ENCODE data around the gene GADD45B.
"Not testable (repeated sequence)": the region's sequence is repeated elsewhere in the genome, so short reads cannot be mapped to it uniquely, and the experiment has no call there.

GADD45B gene

GRCh38 chr19:2511570-2511969, 35.6 kb downstream of the GADD45B start:
- in situ Hi-C loops (cut with MboI; ENCODE audit: low sequenced_read_pairs): no loop called here

- in situ Hi-C loops (cut with MboI; ENCODE audit: low sequenced_read_pairs): no loop called here
Measured at GRCh38 chr19:2511991-2512390, 36.1 kb downstream of the GADD45B start.

- in situ Hi-C loops (cut with MboI; ENCODE audit: low sequenced_read_pairs): no loop called here
Measured at GRCh38 chr19:2512523-2513431, 36.9 kb downstream of the GADD45B start.

GRCh38 chr19:2514981-2515518, 39.1 kb downstream of the GADD45B start:
- in situ Hi-C loops (cut with MboI; ENCODE audit: low sequenced_read_pairs): no loop called here

- in situ Hi-C loops (cut with MboI; ENCODE audit: low sequenced_read_pairs): no loop called here
Measured at GRCh38 chr19:2516727-2517126, 40.8 kb downstream of the GADD45B start.

- in situ Hi-C loops (cut with MboI; ENCODE audit: low sequenced_read_pairs): no loop called here
Measured at GRCh38 chr19:2517881-2518601, 42.1 kb downstream of the GADD45B start.

- in situ Hi-C loops (cut with MboI; ENCODE audit: low sequenced_read_pairs): not testable (repeated sequence)
Measured at GRCh38 chr19:2518856-2519255, 42.9 kb downstream of the GADD45B start.

GRCh38 chr19:2519482-2519881, 43.6 kb downstream of the GADD45B start:
- in situ Hi-C loops (cut with MboI; ENCODE audit: low sequenced_read_pairs): no loop called here

- in situ Hi-C loops (cut with MboI; ENCODE audit: low sequenced_read_pairs): no loop called here
Measured at GRCh38 chr19:2523630-2524311, 47.8 kb downstream of the GADD45B start.

GRCh38 chr19:2524361-2524839, 48.5 kb downstream of the GADD45B start:
- in situ Hi-C loops (cut with MboI; ENCODE audit: low sequenced_read_pairs): no loop called here

GRCh38 chr19:2524840-2525723, 49.2 kb downstream of the GADD45B start:
- in situ Hi-C loops (cut with MboI; ENCODE audit: low sequenced_read_pairs): no loop called here

GRCh38 chr19:2527171-2527570, 51.2 kb downstream of the GADD45B start:
- in situ Hi-C loops (cut with MboI; ENCODE audit: low sequenced_read_pairs): no loop called here

- in situ Hi-C loops (cut with MboI; ENCODE audit: low sequenced_read_pairs): no loop called here
Measured at GRCh38 chr19:2527686-2528085, 51.8 kb downstream of the GADD45B start.

All from HL-60/S4 treated with retinoic acid at 250 ng/mL for 4 days and 3 days (cell line).